ENCODE measurements around the gene ANK3.

DNA sequence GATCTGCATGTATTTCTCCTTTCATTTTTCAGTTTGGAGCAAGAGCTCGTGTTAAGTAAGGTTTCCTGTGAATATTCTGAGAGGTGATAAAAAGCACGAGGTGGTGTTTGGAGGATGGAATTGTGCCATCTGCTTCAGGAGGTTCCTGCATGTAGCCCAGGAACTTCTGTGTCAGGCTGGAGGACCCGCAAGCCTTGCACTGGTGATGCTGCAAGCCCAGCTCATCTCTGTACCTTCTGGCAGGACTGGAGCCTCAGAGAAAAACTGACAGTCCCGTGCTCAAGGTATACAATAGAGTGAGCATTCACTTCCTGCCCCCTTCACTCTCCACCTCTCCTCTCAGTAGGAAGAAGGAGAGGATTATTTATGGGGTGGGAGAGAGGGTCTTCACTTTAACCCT lies 242.7 kb downstream of the ANK3 start:
- TF ChIP-seq EZH2 (IDR thresholded peaks at IDR 0.05; ENCODE audit: borderline replicate concordance, insufficient read depth, low read length, poor library complexity, severe bottlenecking) (no peak), CTCF (IDR thresholded peaks at IDR 0.05; ENCODE audit: poor library complexity, severe bottlenecking) (no peak), POLR2AphosphoS5 (IDR thresholded peaks at IDR 0.05) (no peak), TAF1 (IDR thresholded peaks at IDR 0.05; ENCODE audit: low read depth) (no peak), EP300 (conservative IDR thresholded peaks at IDR 0.05; ENCODE audit: poor library complexity, severe bottlenecking) (no peak), RAD21 (conservative IDR thresholded peaks at IDR 0.05) (no peak)
- TF ChIP-seq, protein P1, sequence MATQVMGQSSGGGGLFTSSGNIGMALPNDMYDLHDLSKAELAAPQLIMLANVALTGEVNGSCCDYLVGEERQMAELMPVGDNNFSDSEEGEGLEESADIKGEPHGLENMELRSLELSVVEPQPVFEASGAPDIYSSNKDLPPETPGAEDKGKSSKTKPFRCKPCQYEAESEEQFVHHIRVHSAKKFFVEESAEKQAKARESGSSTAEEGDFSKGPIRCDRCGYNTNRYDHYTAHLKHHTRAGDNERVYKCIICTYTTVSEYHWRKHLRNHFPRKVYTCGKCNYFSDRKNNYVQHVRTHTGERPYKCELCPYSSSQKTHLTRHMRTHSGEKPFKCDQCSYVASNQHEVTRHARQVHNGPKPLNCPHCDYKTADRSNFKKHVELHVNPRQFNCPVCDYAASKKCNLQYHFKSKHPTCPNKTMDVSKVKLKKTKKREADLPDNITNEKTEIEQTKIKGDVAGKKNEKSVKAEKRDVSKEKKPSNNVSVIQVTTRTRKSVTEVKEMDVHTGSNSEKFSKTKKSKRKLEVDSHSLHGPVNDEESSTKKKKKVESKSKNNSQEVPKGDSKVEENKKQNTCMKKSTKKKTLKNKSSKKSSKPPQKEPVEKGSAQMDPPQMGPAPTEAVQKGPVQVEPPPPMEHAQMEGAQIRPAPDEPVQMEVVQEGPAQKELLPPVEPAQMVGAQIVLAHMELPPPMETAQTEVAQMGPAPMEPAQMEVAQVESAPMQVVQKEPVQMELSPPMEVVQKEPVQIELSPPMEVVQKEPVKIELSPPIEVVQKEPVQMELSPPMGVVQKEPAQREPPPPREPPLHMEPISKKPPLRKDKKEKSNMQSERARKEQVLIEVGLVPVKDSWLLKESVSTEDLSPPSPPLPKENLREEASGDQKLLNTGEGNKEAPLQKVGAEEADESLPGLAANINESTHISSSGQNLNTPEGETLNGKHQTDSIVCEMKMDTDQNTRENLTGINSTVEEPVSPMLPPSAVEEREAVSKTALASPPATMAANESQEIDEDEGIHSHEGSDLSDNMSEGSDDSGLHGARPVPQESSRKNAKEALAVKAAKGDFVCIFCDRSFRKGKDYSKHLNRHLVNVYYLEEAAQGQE (IDR thresholded peaks at IDR 0.05; ENCODE audit: borderline replicate concordance), result no peak
